H9 (cell line): ENCODE measurements around the gene DIAPH2. TPM values are rescaled to one million over a fixed set of nuclear protein-coding genes. Genes with fewer than 3 reads are reported as not detected.

ENCODE experiments used
- DNase-seq: peaks from one replicate; pipeline ENCODE4 v3.0.0-alpha.2; 2017
- H2AFZ ChIP-seq: one replicate; pipeline ENCODE4 v1.6.1; 2013; ENCODE audit warnings: mild to moderate bottlenecking, low read length, control low read depth, moderate library complexity
- H2AK5ac ChIP-seq: 2 replicates; pipeline ENCODE4 v1.6.1; 2013; ENCODE audit warnings: low read length, control low read depth, mixed read lengths; ENCODE audit not compliant: insufficient read length
- H2BK120ac ChIP-seq: one replicate; pipeline ENCODE4 v1.6.1; 2013; ENCODE audit warnings: low read depth, mild to moderate bottlenecking, low read length, control low read depth, inconsistent platforms; ENCODE audit not compliant: poor library complexity, severe bottlenecking
- H2BK12ac ChIP-seq: 2 replicates; pipeline ENCODE4 v1.6.1; 2013; ENCODE audit warnings: low read length, control low read depth, mixed read lengths, low read depth; ENCODE audit not compliant: insufficient read length
- H2BK15ac ChIP-seq: 2 replicates; pipeline ENCODE4 v1.6.1; 2013; ENCODE audit warnings: low read depth, low read length, control low read depth
- H2BK20ac ChIP-seq: one replicate; pipeline ENCODE4 v1.6.1; 2013; ENCODE audit warnings: low read depth, mild to moderate bottlenecking, low read length, control low read depth, inconsistent platforms; ENCODE audit not compliant: poor library complexity, severe bottlenecking
- H2BK5ac ChIP-seq: 2 replicates; pipeline ENCODE4 v1.6.1; 2013; ENCODE audit warnings: low read length, control low read depth, mixed read lengths; ENCODE audit not compliant: insufficient read length
- H3K14ac ChIP-seq: 2 replicates; pipeline ENCODE4 v1.6.1; 2013; ENCODE audit warnings: low read length, control low read depth; ENCODE audit not compliant: insufficient read depth
- H3K18ac ChIP-seq: 2 replicates; pipeline ENCODE4 v1.6.1; 2013; ENCODE audit warnings: low read depth, mild to moderate bottlenecking, mixed read lengths, low read length, control low read depth; ENCODE audit not compliant: insufficient read length
- H3K23ac ChIP-seq: 2 replicates; pipeline ENCODE4 v1.6.1; 2013; ENCODE audit warnings: low read length, control low read depth, mixed read lengths, low read depth; ENCODE audit not compliant: insufficient read length
- H3K23me2 ChIP-seq: 2 replicates; pipeline ENCODE4 v1.6.1; 2013; ENCODE audit warnings: low read depth, mild to moderate bottlenecking, mixed read lengths, low read length, control low read depth; ENCODE audit not compliant: insufficient read length, poor library complexity, severe bottlenecking
- H3K27ac ChIP-seq: 2 replicates; pipeline ENCODE4 v1.5.1; 2013; ENCODE audit warnings: low read length, control low read depth, mixed read lengths, low read depth; ENCODE audit not compliant: insufficient read length
- H3K27me3 ChIP-seq: 2 replicates; pipeline ENCODE4 v1.6.1; 2013; ENCODE audit warnings: low read length, control low read depth, inconsistent platforms; ENCODE audit not compliant: insufficient read depth
- H3K4ac ChIP-seq: 2 replicates; pipeline ENCODE4 v1.6.1; 2013; ENCODE audit warnings: low read depth, mild to moderate bottlenecking, control low read depth, inconsistent platforms, low read length, moderate library complexity
- H3K4me1 ChIP-seq: 2 replicates; pipeline ENCODE4 v1.6.1; 2013; ENCODE audit warnings: low read length, control low read depth, inconsistent platforms; ENCODE audit not compliant: insufficient read depth
- H3K4me2 ChIP-seq: 2 replicates; pipeline ENCODE4 v1.6.1; 2013; ENCODE audit warnings: low read length, control low read depth, mixed read lengths; ENCODE audit not compliant: insufficient read length, insufficient read depth
- H3K56ac ChIP-seq: 2 replicates; pipeline ENCODE4 v1.6.1; 2013; ENCODE audit warnings: low read depth, mild to moderate bottlenecking, mixed read lengths, low read length, control low read depth; ENCODE audit not compliant: insufficient read length
- H3K79me1 ChIP-seq: 2 replicates; pipeline ENCODE4 v1.6.1; 2013; ENCODE audit warnings: low read depth, mild to moderate bottlenecking, moderate library complexity, low read length, control low read depth, inconsistent platforms; ENCODE audit not compliant: insufficient read depth, poor library complexity, severe bottlenecking
- H3K79me2 ChIP-seq: 2 replicates; pipeline ENCODE4 v1.6.1; 2013; ENCODE audit warnings: low read length, control low read depth, inconsistent platforms; ENCODE audit not compliant: insufficient read depth
- H3K9ac ChIP-seq: 2 replicates; pipeline ENCODE4 v1.6.1; 2013; ENCODE audit warnings: low read length, control low read depth, mixed read lengths; ENCODE audit not compliant: insufficient read length; ENCODE audit errors: extremely low read depth
- H3K9me3 ChIP-seq: one replicate; pipeline ENCODE4 v1.6.1; 2013; ENCODE audit warnings: low read depth, low read length, inconsistent platforms; ENCODE audit not compliant: control insufficient read depth
- H3T11ph ChIP-seq: one replicate; pipeline ENCODE4 v1.6.1; 2013; ENCODE audit warnings: mild to moderate bottlenecking, low read length, control low read depth, inconsistent platforms
- H4K20me1 ChIP-seq: one replicate; pipeline ENCODE4 v1.6.1; 2013; ENCODE audit not compliant: control insufficient read depth, insufficient read length, insufficient read depth
- H4K5ac ChIP-seq: 2 replicates; pipeline ENCODE4 v1.6.1; 2013; ENCODE audit warnings: low read depth, mild to moderate bottlenecking, mixed read lengths, low read length, control low read depth; ENCODE audit not compliant: insufficient read length
- H4K8ac ChIP-seq: replicated peaks from 2 replicates; pipeline ENCODE4 v1.6.1; 2013; ENCODE audit warnings: low read length, control low read depth, mixed read lengths, low read depth; ENCODE audit not compliant: insufficient read length
- H4K91ac ChIP-seq: 2 replicates; pipeline ENCODE4 v1.6.1; 2013; ENCODE audit warnings: low read depth, mild to moderate bottlenecking, moderate library complexity, mixed read lengths, low read length, control low read depth; ENCODE audit not compliant: insufficient read length
- H3K27ac Mint-ChIP-seq, 3 experiments: 2 replicates in 2 of 3; 3 replicates in 1 of 3; pipeline ENCODE4 v1.8.0; 2020 to 2021; ENCODE audit warnings: mixed read lengths in 3 of 3, mild to moderate bottlenecking in 1 of 3, moderate library complexity in 1 of 3
- H3K27me3 Mint-ChIP-seq: 2 replicates; pipeline ENCODE4 v1.8.0; 2021; ENCODE audit warnings: low read depth, mild to moderate bottlenecking, moderate library complexity, mixed read lengths
- H3K36me3 Mint-ChIP-seq, 3 experiments: 2 replicates in 2 of 3; 3 replicates in 1 of 3; pipeline ENCODE4 v1.8.0; 2020 to 2021; ENCODE audit warnings: low read depth in 3 of 3, mixed read lengths in 3 of 3; ENCODE audit not compliant: insufficient read depth in 1 of 3
- H3K4me1 Mint-ChIP-seq, 2 experiments: 2 replicates each; pipeline ENCODE4 v1.8.0; 2020; ENCODE audit warnings: mixed read lengths in 2 of 2
- H3K4me3 Mint-ChIP-seq, 2 experiments: 2 replicates in 1 of 2; 3 replicates in 1 of 2; pipeline ENCODE4 v1.8.0; 2020 to 2021; ENCODE audit warnings: mild to moderate bottlenecking in 2 of 2, mixed read lengths in 2 of 2, moderate library complexity in 1 of 2
- H3K9me3 Mint-ChIP-seq, 2 experiments: 2 replicates in 1 of 2; 3 replicates in 1 of 2; pipeline ENCODE4 v1.8.0; 2020; ENCODE audit warnings: mild to moderate bottlenecking in 2 of 2, mixed read lengths in 2 of 2, moderate library complexity in 1 of 2
- CTCF ChIP-seq: fragments of 200-600 bp; sonication (generic); conservative IDR thresholded peaks from 3 replicates; pipeline ENCODE4 v1.8.0; 2021; ENCODE audit warnings: antibody characterized with exemption, mild to moderate bottlenecking
- WGBS: extraction: QIAGEN DNeasy Blood & Tissue Kit; methylation state at CpG from one replicate; pipeline ENCODE4 v1.1.7; 2013; ENCODE audit warnings: missing lambda C conversion rate, low lambda C conversion rate, mixed read lengths; ENCODE audit not compliant: insufficient read length; ENCODE audit errors: extremely low coverage; 5-methylcytosine and 5-hydroxymethylcytosine counted together
- total RNA-seq: library from RNA; stranded (reverse); gene quantifications from 2 replicates; pipeline ENCODE4 v1.2.1, GENCODE V29; 2021

Gene DIAPH2
- total RNA-seq, 1 experiment from 2014 or later, result 45.4 TPM

DNA sequence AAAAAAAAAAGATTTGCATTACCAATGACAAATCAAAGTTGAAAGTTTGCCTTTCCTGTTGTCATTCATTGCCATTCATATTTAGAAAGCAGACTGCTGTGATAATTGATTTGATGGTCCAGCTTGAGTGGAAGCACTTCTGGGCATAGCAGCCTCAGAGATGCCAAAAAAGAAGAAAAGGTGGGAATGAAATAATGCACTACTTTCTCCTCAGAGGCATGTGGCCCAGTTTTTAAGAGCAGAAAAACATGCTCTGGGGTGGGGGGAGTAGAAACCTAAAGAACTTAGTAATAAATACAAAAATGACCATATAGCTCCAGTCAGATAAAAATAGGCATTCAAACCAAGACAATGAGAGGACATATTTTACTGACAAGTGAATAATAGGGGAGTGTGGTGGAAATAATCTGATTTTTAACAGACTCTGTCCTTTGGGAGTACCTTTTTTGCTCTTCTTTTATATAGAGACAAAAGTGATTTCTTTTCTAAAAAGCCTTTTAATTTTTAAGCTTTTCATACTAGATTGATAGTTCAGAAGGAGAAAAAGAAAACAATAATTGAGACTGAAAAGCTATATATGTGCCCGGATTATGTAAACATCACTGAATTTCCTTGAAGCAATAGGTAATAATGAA is 798.1 kb downstream of the DIAPH2 start:
- no peak overlapping the region for H3K9ac ChIP-seq
- H3K9me3 ChIP-seq, result no peaks in the 10 kb centered on the region
- H3K4ac ChIP-seq, result no peak overlapping the region
- TF ChIP-seq CTCF, result no peak
- no peaks in the 10 kb centered on the region for H3K79me1 ChIP-seq
- no peaks in the 10 kb centered on the region for H3K23me2 ChIP-seq
- no peak overlapping the region for H3K14ac ChIP-seq
- no peak overlapping the region for H3K23ac ChIP-seq
- peak overlapping the region; percentile 35 for H3K4me2 ChIP-seq
- no peaks in the 10 kb centered on the region for H4K20me1 ChIP-seq
- no peak overlapping the region for H3K27ac ChIP-seq
- no CpG with 5 or more reads among the region's 1 CpG for WGBS
- H2BK5ac ChIP-seq, result no peak overlapping the region
- H3K4me1 ChIP-seq, result peaks cover 6% of the 10 kb centered on the region; the same call in 1 of the 2 replicates
- no peaks in the 10 kb centered on the region for H3K27me3 ChIP-seq
- no peak overlapping the region for H2AK5ac ChIP-seq
- H3K18ac ChIP-seq, result no peak overlapping the region
- H2BK120ac ChIP-seq, result no peak overlapping the region
- Mint-ChIP-seq H3K4me3 (no peak overlapping the region), H3K4me1 (peaks cover 37 to 38% of the 10 kb centered on the region in 2 experiments), H3K9me3 (no peaks in the 10 kb centered on the region), H3K36me3 (no peaks in the 10 kb centered on the region; a peak in 2 of 7 replicates), H3K27ac (peak overlapping the region; percentile 78 to 93 (median 82)), H3K27me3 (no peaks in the 10 kb centered on the region)
- no peak overlapping the region for H4K5ac ChIP-seq
- H2AFZ ChIP-seq, result no peak overlapping the region
- H2BK15ac ChIP-seq, result no peak overlapping the region
- H3K79me2 ChIP-seq, result no peaks in the 10 kb centered on the region
- no peak overlapping the region for H3T11ph ChIP-seq
- no peak for DNase-seq
- H4K91ac ChIP-seq, result no peak overlapping the region
- no peak overlapping the region for H2BK12ac ChIP-seq
- no peak overlapping the region for H2BK20ac ChIP-seq
- H4K8ac ChIP-seq, result no peak overlapping the region
- H3K56ac ChIP-seq, result no peak overlapping the region
